C4-2B (cell line): ENCODE measurements around the gene SORCS1.

Source experiments
- H3K27ac ChIP-seq: fragments of 450-650 bp; 2 replicates; pipeline ENCODE4 v1.5.1; 2017
- CTCF ChIP-seq: fragments of 450-650 bp; conservative IDR thresholded peaks from 2 replicates; pipeline ENCODE4 v1.5.1; 2017; ENCODE audit warnings: mild to moderate bottlenecking
- ZFX ChIP-seq: fragments of 450-650 bp; IDR thresholded peaks from 2 replicates; pipeline ENCODE4 v1.6.1; 2017

The SORCS1 gene

GRCh38 chr10:106913348-106913747 is 251.2 kb downstream of the SORCS1 start:
- no peak overlapping the region for H3K27ac ChIP-seq
- TF ChIP-seq ZFX: no peak
- no peak for TF ChIP-seq CTCF

GRCh38 chr10:106911096-106911495 is 253.4 kb downstream of the SORCS1 start:
- no peak overlapping the region for H3K27ac ChIP-seq
- no peak for TF ChIP-seq CTCF
- TF ChIP-seq ZFX: no peak

GRCh38 chr10:106910666-106911065 is 253.8 kb downstream of the SORCS1 start:
- TF ChIP-seq CTCF (no peak), ZFX (no peak)
- no peak overlapping the region for H3K27ac ChIP-seq

GRCh38 chr10:106908225-106908624 is 256.3 kb downstream of the SORCS1 start:
- H3K27ac ChIP-seq: no peak overlapping the region
- TF ChIP-seq ZFX (no peak), CTCF (no peak)

- TF ChIP-seq ZFX (no peak), CTCF (no peak)
- H3K27ac ChIP-seq: no peak overlapping the region
Measured at GRCh38 chr10:106904209-106904608, 260.3 kb downstream of the SORCS1 start.

- no peak for TF ChIP-seq CTCF
- TF ChIP-seq ZFX: no peak
- no peak overlapping the region for H3K27ac ChIP-seq
Measured at GRCh38 chr10:106903180-106903579, 261.3 kb downstream of the SORCS1 start.

GRCh38 chr10:106900016-106900652 is 264.4 kb downstream of the SORCS1 start:
- TF ChIP-seq ZFX: no peak
- TF ChIP-seq CTCF: no peak
- no peak overlapping the region for H3K27ac ChIP-seq
